HepG2 (cell line): ENCODE measurements around the gene RNF123. TPM values are rescaled to one million over a fixed set of nuclear protein-coding genes. Genes with fewer than 3 reads are reported as not detected.
A peak's percentile ranks its signal among the peaks of the same experiment; 100 is the strongest.

ENCODE experiments used
- ATAC-seq: fragments of 200-7000 bp; cut with Tn5 transposase; 3 replicates; pipeline ENCODE4 v1.9.1; 2020; ENCODE audit warnings: mild to moderate bottlenecking, moderate library complexity
- BruUV-seq: library from RNA; stranded (reverse); fragments of 400-500 nt; replicated peaks from 2 replicates; lab custom pipeline; 2021; lab: Mats Ljungman, UMichigan
- CTCF ChIA-PET: fragments of 300-600 bp; formaldehyde crosslinking; extraction: SDS; loops from one replicate; lab custom pipeline; 2021; ENCODE audit warnings: low total read pairs, inconsistent platforms, low intra/inter-chr PET ratio; lab: Yijun Ruan, JAX
- POLR2A ChIA-PET: fragments of 350-600 bp; sonication (Branson Sonifier 250); formaldehyde crosslinking; loops from one replicate; lab custom pipeline; 2020; ENCODE audit warnings: antibody characterized with exemption, inconsistent platforms; lab: Yijun Ruan, JAX
- DNase-seq: peaks from one replicate; pipeline ENCODE4 v3.0.0-alpha.2; 2015; ENCODE audit warnings: low spot score
- FAIRE-seq: peaks from 3 replicates; lab custom pipeline; 2011; peaks lifted over from hg19 to GRCh38; lab: Jason Lieb, UNC
- H2AFZ ChIP-seq: one replicate; pipeline ENCODE4 v1.6.1; 2011; ENCODE audit warnings: low read length, inconsistent platforms
- H3K27ac ChIP-seq: fragments of 300-600 bp; 3 replicates; pipeline ENCODE4 v1.8.0; 2011; ENCODE audit warnings: mixed run types, mild to moderate bottlenecking, mixed read lengths, low read length, inconsistent platforms; ENCODE audit not compliant: insufficient read depth; ENCODE audit errors: extremely low read length
- H3K27me3 ChIP-seq, 2 experiments: fragments of 200-600 bp in 1 of 2; 2 replicates in 1 of 2; 3 replicates in 1 of 2; pipeline versions ENCODE4 v1.6.0 to v1.8.0; 2011; ENCODE audit warnings: low read length in 2 of 2, mild to moderate bottlenecking in 2 of 2, moderate library complexity in 2 of 2, inconsistent platforms in 1 of 2; ENCODE audit not compliant: insufficient read depth in 2 of 2, control insufficient read depth in 1 of 2
- H3K36me3 ChIP-seq, 2 experiments: fragments of 200-600 bp in 1 of 2; replicated peaks in 1 of 2; 2 replicates in 1 of 2; 3 replicates in 1 of 2; pipeline versions ENCODE4 v1.5.1 to v1.8.0; 2011; ENCODE audit warnings: low read length in 2 of 2, inconsistent platforms in 1 of 2; ENCODE audit not compliant: insufficient read depth in 2 of 2, control insufficient read depth in 1 of 2
- H3K4me1 ChIP-seq: 2 replicates; pipeline ENCODE4 v1.5.1; 2012; ENCODE audit warnings: low read length, inconsistent platforms; ENCODE audit not compliant: insufficient read depth
- H3K4me2 ChIP-seq: 2 replicates; pipeline ENCODE4 v1.6.0; 2011; ENCODE audit warnings: low read depth, low read length, inconsistent platforms
- H3K4me3 ChIP-seq, 3 experiments: fragments of 200-600 bp in 1 of 3; sonication (generic), shearing (Covaris generic) in 1 of 3; replicated peaks in 1 of 3; 2 replicates each; pipeline ENCODE4 v1.5.1; 2011 to 2016; ENCODE audit warnings: low read length in 3 of 3, inconsistent platforms in 2 of 3, low read depth in 2 of 3, mild to moderate bottlenecking in 2 of 3, control low read depth in 1 of 3, mixed read lengths in 1 of 3; ENCODE audit not compliant: insufficient read depth in 1 of 3
- H3K79me2 ChIP-seq: one replicate; pipeline ENCODE4 v1.6.1; 2011; ENCODE audit warnings: low read length, inconsistent platforms; ENCODE audit not compliant: insufficient read depth
- H3K9ac ChIP-seq: 2 replicates; pipeline ENCODE4 v1.6.0; 2011; ENCODE audit warnings: mild to moderate bottlenecking, low read depth, low read length, inconsistent platforms; ENCODE audit not compliant: insufficient read depth
- H3K9me3 ChIP-seq: 2 replicates; pipeline ENCODE4 v1.5.1; 2012; ENCODE audit warnings: mild to moderate bottlenecking, low read length
- H4K20me1 ChIP-seq: 2 replicates; pipeline ENCODE4 v1.6.0; 2011; ENCODE audit warnings: inconsistent platforms, mild to moderate bottlenecking, low read length, moderate library complexity; ENCODE audit not compliant: insufficient read depth
- DR1 ChIP-seq: sonication (generic); formaldehyde crosslinking; IDR thresholded peaks from 2 replicates; pipeline ENCODE4 v1.8.0; 2021; ENCODE audit warnings: mild to moderate bottlenecking, missing genetic modification reagents, inconsistent platforms
- GATAD1 ChIP-seq: IDR thresholded peaks from 2 replicates; pipeline ENCODE4 v1.6.1; 2016; ENCODE audit warnings: missing genetic modification reagents, missing compliant biosample characterization
- HOXD1 ChIP-seq: sonication (generic); formaldehyde crosslinking; IDR thresholded peaks from 2 replicates; pipeline ENCODE4 v1.5.0; 2020; ENCODE audit warnings: missing genetic modification reagents
- MYPOP ChIP-seq: sonication (generic); formaldehyde crosslinking; IDR thresholded peaks from 2 replicates; pipeline ENCODE4 v1.8.1; 2023; ENCODE audit warnings: mild to moderate bottlenecking, moderate library complexity, missing genetic modification reagents
- NFKB2 ChIP-seq: sonication (generic); formaldehyde crosslinking; IDR thresholded peaks from 2 replicates; pipeline ENCODE4 v1.4.0; 2020; ENCODE audit warnings: missing genetic modification reagents, borderline replicate concordance
- NFYB ChIP-seq: sonication (generic); formaldehyde crosslinking; IDR thresholded peaks from 2 replicates; pipeline ENCODE4 v1.4.0; 2020; ENCODE audit warnings: missing genetic modification reagents
- NR0B2 ChIP-seq: sonication (generic); formaldehyde crosslinking; IDR thresholded peaks from 2 replicates; pipeline ENCODE4 v1.4.0; 2020; ENCODE audit warnings: mild to moderate bottlenecking, missing genetic modification reagents
- RAD21 ChIP-seq: fragments of 450-650 bp; formaldehyde crosslinking; IDR thresholded peaks from 2 replicates; pipeline ENCODE4 v1.5.0; 2020; ENCODE audit warnings: mild to moderate bottlenecking
- STAG1 ChIP-seq: sonication (generic); formaldehyde crosslinking; IDR thresholded peaks from 2 replicates; pipeline ENCODE4 v1.4.0; 2020; ENCODE audit warnings: missing genetic modification reagents
- ZNF850 ChIP-seq: sonication (generic); formaldehyde crosslinking; conservative IDR thresholded peaks from 2 replicates; pipeline ENCODE4 v1.9.0; 2021; ENCODE audit warnings: mild to moderate bottlenecking, missing genetic modification reagents
- WGBS: methylation state at CpG from one replicate; pipeline ENCODE4 v1.1.6; 2017; ENCODE audit warnings: low lambda C conversion rate; 5-methylcytosine and 5-hydroxymethylcytosine counted together
- in situ Hi-C: cut with HindIII; loops from 2 replicates; pipeline ENCODE4 v1.10.0; 2017; ENCODE audit warnings: low pct_unique_long_range_greater_than_20kb; ENCODE audit not compliant: extremely low pct_ligation_motif_present
- intact Hi-C: fragments of 100-400 bp; cut with micrococcal nuclease; formaldehyde crosslinking; loops from one replicate; pipeline ENCODE4 v1.10.0; 2022; ENCODE audit not compliant: unreplicated experiment
- polyA plus RNA-seq, 8 experiments: library from polyadenylated mRNA; depleted of rRNA in 3 of 8; stranded (reverse) in 7 of 8; unstranded in 1 of 8; fragments of >200 nt; fragmentation: Illumina TruSeq in 4 of 8; extraction: Trizol in 4 of 8; gene quantifications; 2 replicates each; pipeline versions ENCODE4 v1.2.1 to v1.2.3, GENCODE V29; 2011 to 2016; ENCODE audit warnings: low read depth in 4 of 8, missing spikeins in 1 of 8, mixed read lengths in 1 of 8; ENCODE audit not compliant: insufficient read depth in 1 of 8
- total RNA-seq, 5 experiments: library from RNA; depleted of rRNA; stranded (reverse); fragments of >200 nt; fragmentation: Illumina TruSeq; extraction: Trizol; gene quantifications; 2 replicates each; pipeline ENCODE4 v1.2.3, GENCODE V29; 2016; ENCODE audit warnings: low read depth in 1 of 5
- TF ChIP-seq, protein P1 (sequence below): IDR thresholded peaks from 2 replicates; pipeline ENCODE4 v1.6.1; 2016; ENCODE audit warnings: mild to moderate bottlenecking, missing biosample characterization, missing genetic modification reagents
- TF ChIP-seq, protein P2 (sequence below): sonication (generic); formaldehyde crosslinking; IDR thresholded peaks from 2 replicates; pipeline ENCODE4; 2020; ENCODE audit warnings: missing genetic modification reagents, mild to moderate bottlenecking, borderline replicate concordance
- TF ChIP-seq, protein P3 (sequence below): IDR thresholded peaks from 2 replicates; pipeline ENCODE4 v1.6.1; 2016; ENCODE audit warnings: missing biosample characterization, missing genetic modification reagents, low read depth

Gene RNF123
- total and polyA plus RNA-seq, 2 of the 13 experiments (the other 11 are each of a cell fraction or from before 2014, with no cell fraction given), result 29.9 to 82.2 TPM

DNA sequence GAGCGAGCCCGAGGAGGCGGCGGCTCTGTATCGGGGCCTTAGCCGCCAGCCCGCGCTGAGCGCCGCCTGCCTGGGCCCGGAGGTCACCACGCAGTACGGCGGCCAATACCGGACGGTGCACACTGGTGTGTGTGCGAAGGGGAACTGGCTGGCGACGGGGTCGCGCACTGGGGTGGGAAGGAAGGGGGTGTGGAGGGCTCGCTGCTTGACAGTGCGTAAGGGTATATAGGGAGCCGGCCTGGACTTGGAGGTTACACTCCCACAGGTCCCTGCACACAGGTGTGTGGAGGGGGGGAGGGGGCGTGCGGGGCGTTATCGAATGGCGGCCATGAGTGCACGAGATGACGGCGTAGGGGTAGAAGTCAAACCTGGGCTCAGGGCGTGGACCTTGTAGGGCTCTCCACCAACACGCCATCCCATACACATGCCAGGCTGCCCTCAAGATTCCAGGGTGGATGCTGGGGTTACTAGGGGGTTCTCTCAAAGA lies 14.8 kb upstream of the RNF123 start:
- no peak for DNase-seq
- H4K20me1 ChIP-seq, result no peaks in the 10 kb centered on the region
- intact Hi-C loops, result loop anchor here (5.0 kb wide), 2 partner anchors 67 to 207 kb away; no protein-coding TSS in a partner anchor
- FAIRE-seq, result no peak
- 0% methylated on average over 7 of the region's 34 CpGs for WGBS
- H3K27me3 ChIP-seq, result no peaks in the 10 kb centered on the region
- in situ Hi-C loops, result loop anchor here (5.0 to 10.0 kb wide), 2 partner anchors 110 to 137 kb away; no protein-coding TSS in a partner anchor
- H2AFZ ChIP-seq, result no peak overlapping the region
- H3K4me3 ChIP-seq, result peak overlapping the region; percentile 80 to 99 (median 80)
- H3K36me3 ChIP-seq, result peaks cover 20 to 40% of the 10 kb centered on the region in 2 experiments
- peak overlapping the region; percentile 91 for H3K4me2 ChIP-seq
- peak; percentile 45 for ATAC-seq
- peak overlapping the region; percentile 86 for H3K9ac ChIP-seq
- H3K79me2 ChIP-seq, result peaks cover 22% of the 10 kb centered on the region
- no peaks in the 10 kb centered on the region for H3K9me3 ChIP-seq
- no TSS peak for BruUV-seq
- peaks cover 57% of the 10 kb centered on the region for H3K4me1 ChIP-seq
- peak overlapping the region; percentile 85 for H3K27ac ChIP-seq
- CTCF ChIA-PET, result no interaction called here
- POLR2A ChIA-PET, result no interaction called here
- TF ChIP-seq STAG1 (CRISPR knock-in tag) (0 out of 2 replicates have a peak, but pooled peaks have one; percentile 11), NR0B2 (CRISPR knock-in tag) (peak; percentile 61; the same call in 1 of the 2 replicates), ZNF850 (no peak), HOXD1 (no peak), NFYB (CRISPR knock-in tag) (no peak), DR1 (CRISPR knock-in tag) (0 out of 2 replicates have a peak, but pooled peaks have one; percentile 26), RAD21 (CRISPR knock-in tag) (peak; percentile 47; the same call in 1 of the 2 replicates), MYPOP (CRISPR knock-in tag) (0 out of 2 replicates have a peak, but pooled peaks have one; percentile 12), NFKB2 (CRISPR knock-in tag) (no peak), GATAD1 (CRISPR knock-in tag) (peak; percentile 41; the same call in 1 of the 2 replicates)
- TF ChIP-seq, protein P1, sequence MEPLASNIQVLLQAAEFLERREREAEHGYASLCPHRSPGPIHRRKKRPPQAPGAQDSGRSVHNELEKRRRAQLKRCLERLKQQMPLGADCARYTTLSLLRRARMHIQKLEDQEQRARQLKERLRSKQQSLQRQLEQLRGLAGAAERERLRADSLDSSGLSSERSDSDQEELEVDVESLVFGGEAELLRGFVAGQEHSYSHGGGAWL (CRISPR knock-in tag), result 0 out of 2 replicates have a peak, but pooled peaks have one; percentile 27
- TF ChIP-seq, protein P2, sequence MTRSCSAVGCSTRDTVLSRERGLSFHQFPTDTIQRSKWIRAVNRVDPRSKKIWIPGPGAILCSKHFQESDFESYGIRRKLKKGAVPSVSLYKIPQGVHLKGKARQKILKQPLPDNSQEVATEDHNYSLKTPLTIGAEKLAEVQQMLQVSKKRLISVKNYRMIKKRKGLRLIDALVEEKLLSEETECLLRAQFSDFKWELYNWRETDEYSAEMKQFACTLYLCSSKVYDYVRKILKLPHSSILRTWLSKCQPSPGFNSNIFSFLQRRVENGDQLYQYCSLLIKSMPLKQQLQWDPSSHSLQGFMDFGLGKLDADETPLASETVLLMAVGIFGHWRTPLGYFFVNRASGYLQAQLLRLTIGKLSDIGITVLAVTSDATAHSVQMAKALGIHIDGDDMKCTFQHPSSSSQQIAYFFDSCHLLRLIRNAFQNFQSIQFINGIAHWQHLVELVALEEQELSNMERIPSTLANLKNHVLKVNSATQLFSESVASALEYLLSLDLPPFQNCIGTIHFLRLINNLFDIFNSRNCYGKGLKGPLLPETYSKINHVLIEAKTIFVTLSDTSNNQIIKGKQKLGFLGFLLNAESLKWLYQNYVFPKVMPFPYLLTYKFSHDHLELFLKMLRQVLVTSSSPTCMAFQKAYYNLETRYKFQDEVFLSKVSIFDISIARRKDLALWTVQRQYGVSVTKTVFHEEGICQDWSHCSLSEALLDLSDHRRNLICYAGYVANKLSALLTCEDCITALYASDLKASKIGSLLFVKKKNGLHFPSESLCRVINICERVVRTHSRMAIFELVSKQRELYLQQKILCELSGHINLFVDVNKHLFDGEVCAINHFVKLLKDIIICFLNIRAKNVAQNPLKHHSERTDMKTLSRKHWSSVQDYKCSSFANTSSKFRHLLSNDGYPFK (CRISPR knock-in tag), result 0 out of 2 replicates have a peak, but pooled peaks have one; percentile 24
- TF ChIP-seq, protein P3, sequence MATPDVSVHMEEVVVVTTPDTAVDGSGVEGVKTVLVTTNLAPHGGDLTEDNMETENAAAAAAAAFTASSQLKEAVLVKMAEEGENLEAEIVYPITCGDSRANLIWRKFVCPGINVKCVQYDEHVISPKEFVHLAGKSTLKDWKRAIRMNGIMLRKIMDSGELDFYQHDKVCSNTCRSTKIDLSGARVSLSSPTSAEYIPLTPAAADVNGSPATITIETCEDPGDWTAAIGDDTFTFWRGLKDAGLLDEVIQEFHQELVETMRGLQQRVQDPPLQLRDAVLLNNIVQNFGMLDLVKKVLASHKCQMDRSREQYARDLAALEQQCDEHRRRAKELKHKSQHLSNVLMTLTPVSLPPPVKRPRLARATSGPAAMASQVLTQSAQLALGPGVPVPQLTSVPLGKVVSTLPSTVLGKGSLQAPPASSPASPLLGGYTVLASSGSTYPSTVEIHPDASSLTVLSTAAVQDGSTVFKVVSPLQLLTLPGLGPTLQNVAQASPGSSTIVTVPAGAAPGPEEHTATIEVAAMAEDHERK (CRISPR knock-in tag), result no peak
